Measurements from ENCODE around the gene GNAT2. TPM values are rescaled to one million over a fixed set of nuclear protein-coding genes. Genes with fewer than 3 reads are reported as not detected.

GNAT2 gene
- polyA plus RNA-seq, 1 donor, result not detected

DNA sequence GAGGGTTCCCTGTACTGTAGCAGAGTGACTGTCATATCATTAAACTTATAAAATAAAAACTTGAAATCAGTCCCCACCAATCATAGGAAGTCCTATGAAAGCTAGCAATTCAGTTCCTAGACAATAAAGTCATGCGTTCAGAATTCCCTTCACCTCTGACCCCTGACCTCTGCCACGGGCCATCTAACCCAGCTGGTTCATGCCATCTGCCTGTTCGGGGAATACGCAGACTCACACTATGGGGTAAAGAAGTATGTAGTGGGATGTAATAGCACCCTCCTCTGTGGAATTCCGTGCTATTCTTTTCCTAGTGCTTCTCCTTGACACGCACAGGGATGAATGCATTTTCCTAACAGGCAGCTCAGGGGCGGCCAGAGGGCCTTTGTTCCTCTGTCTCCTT is 38.6 kb upstream of the GNAT2 start:
- no peaks in the 10 kb centered on the region for H3K9me3 ChIP-seq (ENCODE audit: control insufficient read depth, low read depth, low read length)
- 80% methylated on average over 1 of the region's 7 CpGs for WGBS (ENCODE audit: insufficient coverage, low lambda C conversion rate)
- H3K4me3 ChIP-seq (ENCODE audit: low read length), result no peak overlapping the region
- no peak for DNase-seq
- H3K4me1 ChIP-seq (ENCODE audit: control insufficient read depth, insufficient read depth, low read length), result peaks cover 35% of the 10 kb centered on the region
- H3K36me3 ChIP-seq (ENCODE audit: control insufficient read depth, insufficient read depth, low read length), result peaks cover 29% of the 10 kb centered on the region
- no peaks in the 10 kb centered on the region for H3K27me3 ChIP-seq (ENCODE audit: control insufficient read depth, insufficient read depth, low read length)
- H3K27ac ChIP-seq (ENCODE audit: low read length), result no peak overlapping the region

GRCh38 chr1:109657395-109657794 is 38.0 kb upstream of the GNAT2 start:
- no CpG with 5 or more reads among the region's 4 CpGs for WGBS (ENCODE audit: insufficient coverage, low lambda C conversion rate)
- H3K27ac ChIP-seq (ENCODE audit: low read length), result no peak overlapping the region
- peaks cover 29% of the 10 kb centered on the region for H3K36me3 ChIP-seq (ENCODE audit: control insufficient read depth, insufficient read depth, low read length)
- H3K9me3 ChIP-seq (ENCODE audit: control insufficient read depth, low read depth, low read length), result no peaks in the 10 kb centered on the region
- H3K4me3 ChIP-seq (ENCODE audit: low read length), result no peak overlapping the region
- no peaks in the 10 kb centered on the region for H3K27me3 ChIP-seq (ENCODE audit: control insufficient read depth, insufficient read depth, low read length)
- H3K4me1 ChIP-seq (ENCODE audit: control insufficient read depth, insufficient read depth, low read length), result peaks cover 38% of the 10 kb centered on the region
- no peak for DNase-seq

DNA sequence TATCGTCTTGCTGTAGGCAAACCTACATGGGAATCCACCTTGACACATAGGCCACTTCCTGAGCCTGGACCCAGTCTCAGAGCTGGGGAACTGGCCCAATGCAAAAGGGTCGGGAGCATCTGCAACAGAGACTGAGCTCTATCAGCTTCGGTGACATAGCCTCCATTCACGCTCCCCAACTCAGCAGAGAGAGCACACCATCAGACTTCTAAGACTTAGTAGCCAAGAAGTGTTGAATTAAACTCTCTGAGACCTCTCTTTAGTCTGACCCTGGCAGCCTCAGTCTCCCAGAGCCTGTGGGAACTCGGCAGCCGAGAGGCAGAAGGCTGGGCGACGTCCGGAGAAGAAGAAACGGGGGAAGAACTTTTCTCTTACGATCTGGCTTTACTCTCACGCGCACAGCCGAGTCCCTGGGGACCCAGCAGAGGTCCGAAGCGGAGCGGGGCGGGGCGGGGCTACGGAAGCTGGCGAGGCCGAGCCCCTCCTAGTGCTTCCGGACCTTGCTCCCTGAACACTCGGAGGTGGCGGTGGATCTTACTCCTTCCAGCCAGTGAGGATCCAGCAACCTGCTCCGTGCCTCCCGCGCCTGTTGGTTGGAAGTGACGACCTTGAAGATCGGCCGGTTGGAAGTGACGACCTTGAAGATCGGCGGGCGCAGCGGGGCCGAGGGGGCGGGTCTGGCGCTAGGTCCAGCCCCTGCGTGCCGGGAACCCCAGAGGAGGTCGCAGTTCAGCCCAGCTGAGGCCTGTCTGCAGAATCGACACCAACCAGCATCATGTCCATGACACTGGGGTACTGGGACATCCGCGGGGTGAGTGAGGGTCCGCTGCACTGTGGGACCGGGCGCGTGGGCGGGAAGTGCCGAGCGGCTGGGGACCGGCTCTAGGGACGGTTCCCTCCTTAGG is 36.5 kb upstream of the GNAT2 start, which contains the start of gene GSTM4:
Gene GSTM4 (plus strand): TSS at position 485 of the 905 bp plus-strand sequence. CDS start 291 bp downstream, at position 776.
- Histone ChIP-seq H3K36me3 (ENCODE audit: control insufficient read depth, insufficient read depth, low read length) (peaks cover 22% of the 10 kb centered on the region), H3K27me3 (ENCODE audit: control insufficient read depth, insufficient read depth, low read length) (no peaks in the 10 kb centered on the region), H3K27ac (ENCODE audit: low read length) (peak within 1 kb of the TSS; percentile 77), H3K4me3 (ENCODE audit: low read length) (peak within 1 kb of the TSS; percentile 81), H3K4me1 (ENCODE audit: control insufficient read depth, insufficient read depth, low read length) (peaks cover 38% of the 10 kb centered on the region), H3K9me3 (ENCODE audit: control insufficient read depth, low read depth, low read length) (no peaks in the 10 kb centered on the region)
- peak; percentile 90 to 96 for DNase-seq
- no CpG with 5 or more reads among the region's 54 CpGs for WGBS (ENCODE audit: insufficient coverage, low lambda C conversion rate)

DNA sequence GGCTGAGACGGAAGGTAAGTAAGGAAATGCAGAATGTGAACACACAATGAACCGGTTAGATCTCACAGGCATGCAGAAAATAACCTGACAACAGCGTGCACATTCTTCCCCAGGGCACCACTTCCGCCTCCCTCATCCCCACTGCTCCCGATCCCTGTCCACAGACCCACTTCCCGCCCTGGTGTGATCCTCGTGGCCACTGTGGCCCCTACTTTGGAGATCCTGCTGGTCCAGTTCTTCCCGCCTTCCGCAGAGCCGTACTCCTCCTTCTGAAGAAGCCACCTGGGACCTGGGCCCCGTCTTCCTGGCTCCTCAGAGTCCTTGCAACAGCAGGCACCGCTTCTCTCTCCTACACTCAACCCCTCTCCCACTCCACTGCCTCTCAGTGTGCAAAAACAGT is 35.1 kb upstream of the GNAT2 start:
- Histone ChIP-seq H3K4me3 (ENCODE audit: low read length) (no peak overlapping the region), H3K4me1 (ENCODE audit: control insufficient read depth, insufficient read depth, low read length) (peaks cover 38% of the 10 kb centered on the region), H3K9me3 (ENCODE audit: control insufficient read depth, low read depth, low read length) (no peaks in the 10 kb centered on the region), H3K36me3 (ENCODE audit: control insufficient read depth, insufficient read depth, low read length) (peaks cover 16% of the 10 kb centered on the region), H3K27me3 (ENCODE audit: control insufficient read depth, insufficient read depth, low read length) (no peaks in the 10 kb centered on the region), H3K27ac (ENCODE audit: low read length) (no peak overlapping the region)
- WGBS (ENCODE audit: insufficient coverage, low lambda C conversion rate), result 100% methylated on average over 1 of the region's 12 CpGs
- no peak for DNase-seq

DNA sequence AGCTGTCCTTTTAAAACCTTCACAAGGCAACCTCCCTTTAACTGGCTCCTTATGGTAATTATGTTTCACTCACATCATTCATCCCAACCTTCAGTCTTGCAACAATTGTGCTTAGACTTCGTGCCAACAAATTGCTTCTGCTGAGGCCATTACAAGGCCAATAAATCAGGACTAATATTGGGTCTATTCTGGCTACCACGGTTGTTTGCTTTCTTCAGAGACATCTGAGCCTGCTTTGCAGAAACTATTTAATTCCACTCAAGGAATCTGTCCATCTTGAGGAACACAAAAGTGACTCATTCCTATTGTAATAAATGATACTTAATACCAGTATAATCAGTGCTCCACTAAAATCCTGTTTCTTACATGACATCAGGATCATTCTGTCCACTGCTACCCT is 33.9 kb upstream of the GNAT2 start:
- H3K27me3 ChIP-seq (ENCODE audit: control insufficient read depth, insufficient read depth, low read length), result no peaks in the 10 kb centered on the region
- no CpG with 5 or more reads among the region's 2 CpGs for WGBS (ENCODE audit: insufficient coverage, low lambda C conversion rate)
- H3K4me3 ChIP-seq (ENCODE audit: low read length), result no peak overlapping the region
- H3K4me1 ChIP-seq (ENCODE audit: control insufficient read depth, insufficient read depth, low read length), result peaks cover 32% of the 10 kb centered on the region
- no peaks in the 10 kb centered on the region for H3K9me3 ChIP-seq (ENCODE audit: control insufficient read depth, low read depth, low read length)
- peak in 1 of 2 donors; percentile 48 for DNase-seq
- no peak overlapping the region for H3K27ac ChIP-seq (ENCODE audit: low read length)
- H3K36me3 ChIP-seq (ENCODE audit: control insufficient read depth, insufficient read depth, low read length), result peaks cover 8% of the 10 kb centered on the region

- Histone ChIP-seq H3K27ac (ENCODE audit: low read length) (peak overlapping the region; percentile 33), H3K27me3 (ENCODE audit: control insufficient read depth, insufficient read depth, low read length) (no peaks in the 10 kb centered on the region), H3K4me1 (ENCODE audit: control insufficient read depth, insufficient read depth, low read length) (peaks cover 25% of the 10 kb centered on the region), H3K9me3 (ENCODE audit: control insufficient read depth, low read depth, low read length) (no peaks in the 10 kb centered on the region), H3K4me3 (ENCODE audit: low read length) (no peak overlapping the region), H3K36me3 (ENCODE audit: control insufficient read depth, insufficient read depth, low read length) (peaks cover under 1% of the 10 kb centered on the region)
- WGBS (ENCODE audit: insufficient coverage, low lambda C conversion rate), result 20% methylated on average over 1 of the region's 2 CpGs
- peak in 1 of 2 donors; percentile 62 for DNase-seq
These were observed 33.0 kb upstream of the GNAT2 start for GRCh38 chr1:109652402-109652801.

DNA sequence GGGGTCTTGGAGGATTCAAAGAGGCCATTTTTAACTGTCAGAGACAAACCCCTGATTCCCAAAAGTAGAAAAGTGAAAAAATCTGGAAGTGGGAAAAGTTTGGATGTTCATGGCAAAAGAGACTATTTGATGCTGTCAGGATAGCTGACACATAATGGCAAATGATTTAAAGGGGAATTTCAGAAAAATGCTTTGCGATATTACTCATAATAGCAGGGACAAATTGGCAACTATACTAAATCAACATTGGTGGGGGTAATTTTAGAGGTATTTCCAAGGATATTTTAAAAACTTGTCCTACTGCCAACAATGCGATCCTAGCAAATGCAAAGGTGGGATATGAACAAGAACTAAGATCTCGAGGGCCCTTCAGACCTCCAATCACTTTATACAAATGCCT is 31.2 kb upstream of the GNAT2 start:
- no peaks in the 10 kb centered on the region for H3K9me3 ChIP-seq (ENCODE audit: control insufficient read depth, low read depth, low read length)
- no peak overlapping the region for H3K4me3 ChIP-seq (ENCODE audit: low read length)
- H3K36me3 ChIP-seq (ENCODE audit: control insufficient read depth, insufficient read depth, low read length), result no peaks in the 10 kb centered on the region
- no peak for DNase-seq
- no peak overlapping the region for H3K27ac ChIP-seq (ENCODE audit: low read length)
- H3K4me1 ChIP-seq (ENCODE audit: control insufficient read depth, insufficient read depth, low read length), result peaks cover 21% of the 10 kb centered on the region
- WGBS (ENCODE audit: insufficient coverage, low lambda C conversion rate), result 100% methylated on average over 2 of the region's 3 CpGs
- H3K27me3 ChIP-seq (ENCODE audit: control insufficient read depth, insufficient read depth, low read length), result no peaks in the 10 kb centered on the region

GRCh38 chr1:109649491-109649914 is 30.1 kb upstream of the GNAT2 start:
- WGBS (ENCODE audit: insufficient coverage, low lambda C conversion rate), result 83% methylated on average over 3 of the region's 4 CpGs
- Histone ChIP-seq H3K4me1 (ENCODE audit: control insufficient read depth, insufficient read depth, low read length) (peaks cover 10% of the 10 kb centered on the region), H3K4me3 (ENCODE audit: low read length) (no peak overlapping the region), H3K9me3 (ENCODE audit: control insufficient read depth, low read depth, low read length) (no peaks in the 10 kb centered on the region), H3K27me3 (ENCODE audit: control insufficient read depth, insufficient read depth, low read length) (no peaks in the 10 kb centered on the region), H3K36me3 (ENCODE audit: control insufficient read depth, insufficient read depth, low read length) (no peaks in the 10 kb centered on the region), H3K27ac (ENCODE audit: low read length) (no peak overlapping the region)
- no peak for DNase-seq

- no peak overlapping the region for H3K4me3 ChIP-seq (ENCODE audit: low read length)
- no peak overlapping the region for H3K27ac ChIP-seq (ENCODE audit: low read length)
- no peaks in the 10 kb centered on the region for H3K36me3 ChIP-seq (ENCODE audit: control insufficient read depth, insufficient read depth, low read length)
- H3K9me3 ChIP-seq (ENCODE audit: control insufficient read depth, low read depth, low read length), result no peaks in the 10 kb centered on the region
- no peaks in the 10 kb centered on the region for H3K27me3 ChIP-seq (ENCODE audit: control insufficient read depth, insufficient read depth, low read length)
- no CpG with 5 or more reads among the region's 10 CpGs for WGBS (ENCODE audit: insufficient coverage, low lambda C conversion rate)
- DNase-seq, result peak in 1 of 2 donors; percentile 67
- peaks cover 5% of the 10 kb centered on the region for H3K4me1 ChIP-seq (ENCODE audit: control insufficient read depth, insufficient read depth, low read length)
These were observed 25.3 kb upstream of the GNAT2 start for GRCh38 chr1:109644670-109645069.

DNA sequence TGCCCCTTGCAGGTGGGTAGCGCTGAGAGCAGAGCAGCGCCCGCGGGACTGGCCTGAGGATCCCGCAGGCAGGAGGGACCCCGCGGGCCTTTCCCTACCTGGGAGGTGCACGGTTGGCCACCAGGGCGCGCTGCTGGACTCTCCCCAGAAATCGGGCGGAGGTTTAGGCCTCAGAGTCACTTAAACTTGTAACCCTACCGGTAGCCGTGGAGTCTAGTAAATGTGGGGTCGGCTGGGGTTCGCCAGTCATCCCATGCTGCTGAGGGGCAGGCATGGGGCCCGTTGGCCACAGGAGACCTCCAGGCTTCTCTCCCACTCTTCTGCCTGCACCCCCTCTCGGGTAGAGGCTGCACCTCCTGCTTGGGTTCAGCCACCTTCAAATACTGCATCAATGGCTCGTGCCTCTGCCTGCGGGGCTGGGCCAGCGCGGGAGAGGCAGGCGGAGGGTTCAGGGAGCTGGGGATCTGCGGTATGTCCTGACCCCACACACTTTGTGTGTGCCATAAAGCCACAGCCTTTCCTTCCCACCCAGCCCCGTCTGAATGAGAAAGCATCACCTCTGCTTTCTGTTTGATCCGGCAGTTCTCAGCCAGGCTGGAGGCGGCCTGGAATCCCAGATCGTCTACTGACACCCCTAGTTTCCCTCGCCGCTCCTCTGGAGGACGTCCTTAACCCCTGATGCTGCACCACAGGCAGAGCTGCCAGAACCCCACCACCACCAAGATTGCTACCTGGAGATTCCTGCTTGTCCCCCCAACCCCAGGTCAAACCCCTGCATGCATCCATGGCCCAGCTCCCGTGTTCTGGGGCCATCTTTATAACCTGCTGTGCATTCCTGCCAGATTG is 24.2 kb upstream of the GNAT2 start:
- peak; percentile 61 to 67 for DNase-seq
- H3K4me3 ChIP-seq (ENCODE audit: low read length), result no peak overlapping the region
- H3K27ac ChIP-seq (ENCODE audit: low read length), result no peak overlapping the region
- WGBS (ENCODE audit: insufficient coverage, low lambda C conversion rate), result 50% methylated on average over 1 of the region's 32 CpGs
- H3K4me1 ChIP-seq (ENCODE audit: control insufficient read depth, insufficient read depth, low read length), result peaks cover 5% of the 10 kb centered on the region
- no peaks in the 10 kb centered on the region for H3K27me3 ChIP-seq (ENCODE audit: control insufficient read depth, insufficient read depth, low read length)
- no peaks in the 10 kb centered on the region for H3K36me3 ChIP-seq (ENCODE audit: control insufficient read depth, insufficient read depth, low read length)
- H3K9me3 ChIP-seq (ENCODE audit: control insufficient read depth, low read depth, low read length), result no peaks in the 10 kb centered on the region
